Measurements from ENCODE around the gene AKAP9.
"Not testable (repeated sequence)": the region's sequence is repeated elsewhere in the genome, so short reads cannot be mapped to it uniquely, and the experiment has no call there.

AKAP9 gene

DNA sequence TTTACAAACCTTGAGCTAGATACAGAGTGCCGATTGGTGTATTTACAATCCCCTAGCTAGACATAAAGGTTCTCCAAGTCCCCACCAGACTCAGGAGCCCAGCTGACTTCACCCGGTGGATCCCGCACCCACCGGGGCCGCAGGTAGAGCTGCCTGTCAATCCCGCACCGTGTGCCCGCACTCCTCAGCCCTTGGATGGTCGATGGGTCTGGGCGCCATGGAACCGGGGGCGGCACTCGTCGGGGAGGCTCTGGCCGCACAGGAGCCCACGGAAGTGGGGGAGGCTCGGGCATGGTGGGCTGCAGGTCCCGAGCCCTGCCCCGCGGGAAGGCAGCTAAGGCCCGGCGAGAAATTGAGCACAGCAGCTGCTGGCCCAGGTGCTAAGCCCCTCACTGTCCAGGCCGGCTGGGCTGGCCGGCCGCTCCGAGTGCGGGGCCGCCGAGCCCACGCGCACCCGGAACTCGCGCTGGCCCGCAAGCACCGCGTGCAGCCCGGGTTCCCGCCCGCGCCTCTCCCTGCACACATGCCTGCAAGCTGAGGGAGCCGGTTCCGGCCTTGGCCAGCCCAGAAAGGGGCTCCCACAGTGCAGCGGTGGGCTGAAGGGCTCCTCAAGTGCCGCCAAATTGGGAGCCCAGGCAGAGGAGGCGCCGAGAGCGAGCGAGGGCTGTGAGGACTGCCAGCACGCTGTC lies 202.7 kb downstream of the AKAP9 start:
- H3K79me1 ChIP-seq (ENCODE audit: low read length); H3K14ac ChIP-seq (ENCODE audit: low read length); H3K9ac ChIP-seq (ENCODE audit: low read length); H2AFZ ChIP-seq (ENCODE audit: insufficient read depth, low read length, poor library complexity); H3K27me3 ChIP-seq (ENCODE audit: insufficient read depth, low read length); H3K4ac ChIP-seq (ENCODE audit: low read depth, low read length); H2BK5ac ChIP-seq (ENCODE audit: low read depth, low read length, poor library complexity); H2AK5ac ChIP-seq (ENCODE audit: low read length); H4K91ac ChIP-seq (ENCODE audit: low read depth, low read length); H3K4me1 ChIP-seq (ENCODE audit: control insufficient read depth in 1 of 2, insufficient read depth in 2 of 2, low read length in 2 of 2); H2BK120ac ChIP-seq (ENCODE audit: insufficient read depth, low read length, poor library complexity); H3K4me2 ChIP-seq (ENCODE audit: low read length); H4K12ac ChIP-seq (ENCODE audit: low read depth, low read length); H3K23ac ChIP-seq (ENCODE audit: low read length); H3K4me3 ChIP-seq (ENCODE audit: low read depth, low read length); H3K79me2 ChIP-seq (ENCODE audit: control insufficient read depth, insufficient read depth, low read length, poor library complexity); H3K18ac ChIP-seq (ENCODE audit: low read length); H3K27ac ChIP-seq (ENCODE audit: low read depth, low read length); DNase-seq; H3K36me3 ChIP-seq (ENCODE audit: control insufficient read depth in 1 of 2, insufficient read depth in 2 of 2, low read length in 2 of 2); H4K8ac ChIP-seq (ENCODE audit: low read depth, low read length); H3K9me3 ChIP-seq (ENCODE audit: insufficient read depth, low read depth, low read length); H2BK12ac ChIP-seq (ENCODE audit: low read length): not testable (repeated sequence)
- no CpG with 5 or more reads among the region's 50 CpGs for WGBS (ENCODE audit: extremely low coverage, insufficient coverage, insufficient read length)

- Histone ChIP-seq H3K4me2 (ENCODE audit: low read length) (no peak overlapping the region), H3K4me3 (ENCODE audit: low read depth, low read length) (no peak overlapping the region), H4K8ac (ENCODE audit: low read depth, low read length) (no peak overlapping the region), H3K79me2 (ENCODE audit: control insufficient read depth, insufficient read depth, low read length, poor library complexity) (no peaks in the 10 kb centered on the region), H3K27me3 (ENCODE audit: insufficient read depth, low read length) (no peaks in the 10 kb centered on the region), H3K36me3 (ENCODE audit: control insufficient read depth in 1 of 2, insufficient read depth in 2 of 2, low read length in 2 of 2) (no peaks in the 10 kb centered on the region), H3K27ac (ENCODE audit: low read depth, low read length) (no peak overlapping the region), H3K14ac (ENCODE audit: low read length) (no peak overlapping the region), H2BK120ac (ENCODE audit: insufficient read depth, low read length, poor library complexity) (no peak overlapping the region), H4K91ac (ENCODE audit: low read depth, low read length) (no peak overlapping the region), H3K79me1 (ENCODE audit: low read length) (no peaks in the 10 kb centered on the region), H2BK12ac (ENCODE audit: low read length) (no peak overlapping the region), H2AK5ac (ENCODE audit: low read length) (no peak overlapping the region), H3K18ac (ENCODE audit: low read length) (no peak overlapping the region), H3K4ac (ENCODE audit: low read depth, low read length) (no peak overlapping the region), H3K4me1 (ENCODE audit: control insufficient read depth in 1 of 2, insufficient read depth in 2 of 2, low read length in 2 of 2) (no peaks in the 10 kb centered on the region), H2BK5ac (ENCODE audit: low read depth, low read length, poor library complexity) (no peak overlapping the region), H3K23ac (ENCODE audit: low read length) (no peak overlapping the region), H2AFZ (ENCODE audit: insufficient read depth, low read length, poor library complexity) (no peak overlapping the region), H3K9ac (ENCODE audit: low read length) (no peak overlapping the region), H3K9me3 (ENCODE audit: insufficient read depth, low read depth, low read length) (no peaks in the 10 kb centered on the region), H4K12ac (ENCODE audit: low read depth, low read length) (no peak overlapping the region)
- no peak for DNase-seq
- WGBS (ENCODE audit: extremely low coverage, insufficient coverage, insufficient read length), result no CpG with 5 or more reads among the region's 5 CpGs
These were observed 209.1 kb downstream of the AKAP9 start for GRCh38 chr7:92149736-92150239.

DNA sequence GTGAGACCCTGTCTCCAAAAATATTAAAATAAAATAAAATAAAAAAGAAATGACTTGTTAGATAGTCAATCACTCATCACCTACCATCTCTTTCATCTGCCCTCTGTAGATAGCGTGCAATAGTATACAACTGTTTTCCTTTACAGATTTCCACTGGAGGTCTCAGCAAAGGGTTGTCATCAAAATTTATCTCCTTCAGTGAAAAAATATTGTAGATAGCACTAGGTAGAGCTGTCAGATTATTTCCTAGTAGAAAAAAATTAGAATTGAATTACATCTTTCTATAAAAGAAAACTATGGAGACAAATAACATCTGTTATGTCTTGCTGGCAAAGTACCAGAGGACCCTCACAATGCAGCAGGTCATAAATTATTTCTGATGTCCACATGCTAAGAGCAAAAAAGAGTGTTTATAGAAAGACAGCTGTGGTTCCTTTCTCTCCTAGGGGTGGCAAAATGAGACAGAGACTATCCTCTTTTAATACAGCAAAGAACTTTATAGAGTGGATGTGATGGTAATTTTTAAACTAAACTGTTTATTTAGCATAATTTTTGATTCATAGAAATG lies 209.9 kb downstream of the AKAP9 start:
- Histone ChIP-seq H3K4ac (ENCODE audit: low read depth, low read length) (no peak overlapping the region), H3K4me1 (ENCODE audit: control insufficient read depth in 1 of 2, insufficient read depth in 2 of 2, low read length in 2 of 2) (no peaks in the 10 kb centered on the region)

DNA sequence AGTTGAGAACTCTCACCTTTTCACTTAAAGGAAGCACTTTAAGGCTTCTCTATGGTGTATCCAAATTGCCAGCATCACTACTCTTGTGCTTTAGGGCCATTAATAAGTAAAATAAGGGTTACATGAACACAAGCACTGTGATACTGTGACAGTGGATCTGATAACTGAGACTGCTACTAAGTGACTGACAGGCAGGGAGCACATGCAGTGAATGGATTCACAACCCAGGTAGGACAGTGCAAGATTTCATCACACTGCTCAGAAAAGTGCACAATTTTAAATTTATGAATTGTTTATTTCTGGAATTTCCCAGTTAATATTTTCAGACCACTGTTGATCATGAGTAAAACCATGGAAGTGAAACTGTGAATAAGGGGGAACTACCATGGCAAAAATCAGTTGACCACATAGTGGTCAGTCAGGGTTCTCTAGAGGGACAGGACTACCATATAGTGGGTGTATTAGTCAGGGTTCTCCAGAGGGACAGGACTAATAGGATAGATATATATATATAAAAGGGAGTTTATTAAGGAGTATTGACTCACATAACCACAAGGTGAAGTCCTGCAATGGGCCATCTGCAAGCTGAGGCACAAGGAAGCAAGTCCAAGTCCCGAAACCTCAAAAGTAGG lies 214.6 kb downstream of the AKAP9 start:
- no peak overlapping the region for H3K9ac ChIP-seq (ENCODE audit: low read length)
- no peaks in the 10 kb centered on the region for H3K79me1 ChIP-seq (ENCODE audit: low read length)
- no peak overlapping the region for H4K91ac ChIP-seq (ENCODE audit: low read depth, low read length)
- H3K4me2 ChIP-seq (ENCODE audit: low read length), result no peak overlapping the region
- no peak overlapping the region for H2BK12ac ChIP-seq (ENCODE audit: low read length)
- no peak overlapping the region for H4K8ac ChIP-seq (ENCODE audit: low read depth, low read length)
- H2AK5ac ChIP-seq (ENCODE audit: low read length), result no peak overlapping the region
- H3K27me3 ChIP-seq (ENCODE audit: insufficient read depth, low read length), result no peaks in the 10 kb centered on the region
- WGBS (ENCODE audit: extremely low coverage, insufficient coverage, insufficient read length), result no CpG with 5 or more reads among the region's 1 CpG
- no peak overlapping the region for H3K14ac ChIP-seq (ENCODE audit: low read length)
- no peak overlapping the region for H4K12ac ChIP-seq (ENCODE audit: low read depth, low read length)
- H3K18ac ChIP-seq (ENCODE audit: low read length), result no peak overlapping the region
- H3K23ac ChIP-seq (ENCODE audit: low read length), result no peak overlapping the region
- no peak overlapping the region for H3K4ac ChIP-seq (ENCODE audit: low read depth, low read length)
- H3K4me3 ChIP-seq (ENCODE audit: low read depth, low read length), result no peak overlapping the region
- no peaks in the 10 kb centered on the region for H3K36me3 ChIP-seq (ENCODE audit: control insufficient read depth in 1 of 2, insufficient read depth in 2 of 2, low read length in 2 of 2)
- no peak overlapping the region for H2BK120ac ChIP-seq (ENCODE audit: insufficient read depth, low read length, poor library complexity)
- no peaks in the 10 kb centered on the region for H3K4me1 ChIP-seq (ENCODE audit: control insufficient read depth in 1 of 2, insufficient read depth in 2 of 2, low read length in 2 of 2)
- peak in 1 of 2 donors; percentile 4 for DNase-seq
- no peaks in the 10 kb centered on the region for H3K9me3 ChIP-seq (ENCODE audit: insufficient read depth, low read depth, low read length)
- no peak overlapping the region for H3K27ac ChIP-seq (ENCODE audit: low read depth, low read length)
- no peak overlapping the region for H2AFZ ChIP-seq (ENCODE audit: insufficient read depth, low read length, poor library complexity)
- H2BK5ac ChIP-seq (ENCODE audit: low read depth, low read length, poor library complexity), result no peak overlapping the region
- H3K79me2 ChIP-seq (ENCODE audit: control insufficient read depth, insufficient read depth, low read length, poor library complexity), result no peaks in the 10 kb centered on the region

More for the DNA sequence above, 209.9 kb downstream of the AKAP9 start:
- no CpG with 5 or more reads among the region's 1 CpG for WGBS (ENCODE audit: extremely low coverage, insufficient coverage, insufficient read length)
- DNase-seq, result no peak
- no peak overlapping the region for H3K4me3 ChIP-seq (ENCODE audit: low read depth, low read length)
- H4K91ac ChIP-seq (ENCODE audit: low read depth, low read length), result no peak overlapping the region
- no peak overlapping the region for H2AK5ac ChIP-seq (ENCODE audit: low read length)
- H3K27ac ChIP-seq (ENCODE audit: low read depth, low read length), result no peak overlapping the region
- H3K14ac ChIP-seq (ENCODE audit: low read length), result no peak overlapping the region
- no peaks in the 10 kb centered on the region for H3K79me1 ChIP-seq (ENCODE audit: low read length)
- no peak overlapping the region for H2BK120ac ChIP-seq (ENCODE audit: insufficient read depth, low read length, poor library complexity)
- H3K79me2 ChIP-seq (ENCODE audit: control insufficient read depth, insufficient read depth, low read length, poor library complexity), result no peaks in the 10 kb centered on the region
- no peak overlapping the region for H2BK12ac ChIP-seq (ENCODE audit: low read length)
- no peaks in the 10 kb centered on the region for H3K9me3 ChIP-seq (ENCODE audit: insufficient read depth, low read depth, low read length)
- H4K8ac ChIP-seq (ENCODE audit: low read depth, low read length), result no peak overlapping the region
- H4K12ac ChIP-seq (ENCODE audit: low read depth, low read length), result no peak overlapping the region
- H3K27me3 ChIP-seq (ENCODE audit: insufficient read depth, low read length), result no peaks in the 10 kb centered on the region
- H3K36me3 ChIP-seq (ENCODE audit: control insufficient read depth in 1 of 2, insufficient read depth in 2 of 2, low read length in 2 of 2), result no peaks in the 10 kb centered on the region
- H3K18ac ChIP-seq (ENCODE audit: low read length), result no peak overlapping the region
- H3K23ac ChIP-seq (ENCODE audit: low read length), result no peak overlapping the region
- no peak overlapping the region for H2BK5ac ChIP-seq (ENCODE audit: low read depth, low read length, poor library complexity)
- no peak overlapping the region for H2AFZ ChIP-seq (ENCODE audit: insufficient read depth, low read length, poor library complexity)
- H3K4me2 ChIP-seq (ENCODE audit: low read length), result no peak overlapping the region
- H3K9ac ChIP-seq (ENCODE audit: low read length), result no peak overlapping the region

All from trophoblast cell (in vitro differentiated cells and primary cell).